ENCODE data around the gene SMCO2. TPM values are rescaled to one million over a fixed set of nuclear protein-coding genes. Genes with fewer than 3 reads are reported as not detected.

The SMCO2 gene
- total and polyA plus RNA-seq, 10 donors = 0.06 to 0.92 (median 0.16) TPM; not detected in 7

DNA sequence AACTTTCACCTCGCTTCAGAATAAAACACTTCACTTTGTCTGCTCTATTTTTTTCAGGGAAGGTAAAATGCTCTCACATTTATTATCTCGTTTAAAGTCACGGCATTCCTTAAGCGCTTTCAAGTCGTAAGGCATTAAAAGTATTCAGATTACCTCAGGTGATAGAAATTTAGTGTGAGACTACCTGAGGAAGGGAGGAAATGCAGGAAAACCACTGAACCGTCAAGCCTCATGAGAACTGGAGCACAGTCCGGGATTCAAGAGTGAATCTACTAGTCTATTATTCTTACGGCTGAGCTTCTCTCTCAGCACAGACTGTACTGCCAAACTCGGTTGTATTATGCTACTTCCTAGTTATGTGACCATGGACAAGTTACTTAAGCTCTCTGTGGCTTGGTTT lies 69.1 kb downstream of the SMCO2 start:
- no peak for DNase-seq
- 67 to 89% (median 79%) methylated on average over 9 of the region's 9 CpGs for WGBS, 5 donors
- H3K27ac ChIP-seq = no peak overlapping the region
- TF ChIP-seq POLR2AphosphoS5 (IDR thresholded peaks at IDR 0.05) = no peak
- no peak for TF ChIP-seq POLR2A (IDR thresholded peaks at IDR 0.05)
- TF ChIP-seq, protein P1, sequence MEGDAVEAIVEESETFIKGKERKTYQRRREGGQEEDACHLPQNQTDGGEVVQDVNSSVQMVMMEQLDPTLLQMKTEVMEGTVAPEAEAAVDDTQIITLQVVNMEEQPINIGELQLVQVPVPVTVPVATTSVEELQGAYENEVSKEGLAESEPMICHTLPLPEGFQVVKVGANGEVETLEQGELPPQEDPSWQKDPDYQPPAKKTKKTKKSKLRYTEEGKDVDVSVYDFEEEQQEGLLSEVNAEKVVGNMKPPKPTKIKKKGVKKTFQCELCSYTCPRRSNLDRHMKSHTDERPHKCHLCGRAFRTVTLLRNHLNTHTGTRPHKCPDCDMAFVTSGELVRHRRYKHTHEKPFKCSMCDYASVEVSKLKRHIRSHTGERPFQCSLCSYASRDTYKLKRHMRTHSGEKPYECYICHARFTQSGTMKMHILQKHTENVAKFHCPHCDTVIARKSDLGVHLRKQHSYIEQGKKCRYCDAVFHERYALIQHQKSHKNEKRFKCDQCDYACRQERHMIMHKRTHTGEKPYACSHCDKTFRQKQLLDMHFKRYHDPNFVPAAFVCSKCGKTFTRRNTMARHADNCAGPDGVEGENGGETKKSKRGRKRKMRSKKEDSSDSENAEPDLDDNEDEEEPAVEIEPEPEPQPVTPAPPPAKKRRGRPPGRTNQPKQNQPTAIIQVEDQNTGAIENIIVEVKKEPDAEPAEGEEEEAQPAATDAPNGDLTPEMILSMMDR (IDR thresholded peaks at IDR 0.05 in 8 of 11, conservative IDR thresholded peaks at IDR 0.05 in 3 of 11) = no peak
- no peaks in the 10 kb centered on the region for H3K36me3 ChIP-seq
- peaks cover 0 to 10% (median 0%) of the 10 kb centered on the region in 7 donors for H3K27me3 ChIP-seq (replicated peaks in 1 of 7)
- intact Hi-C loops (cut with DNase I; ENCODE audit: low total_unique reads) = no loop called here
- H3K9me3 ChIP-seq = no peaks in the 10 kb centered on the region
- peaks cover 0 to 6% (median 0%) of the 10 kb centered on the region in 6 donors for H3K4me1 ChIP-seq
- no peak overlapping the region for H3K4me3 ChIP-seq

GRCh38 chr12:27516625-27517024 lies 70.1 kb downstream of the SMCO2 start:
- no peak for DNase-seq
- WGBS, 5 donors = 66 to 81% (median 69%) methylated on average over 4 of the region's 4 CpGs
- peaks cover 0 to 13% (median 3%) of the 10 kb centered on the region in 6 donors for H3K4me1 ChIP-seq
- no peaks in the 10 kb centered on the region for H3K36me3 ChIP-seq
- no peak overlapping the region for H3K27ac ChIP-seq
- TF ChIP-seq POLR2AphosphoS5 (IDR thresholded peaks at IDR 0.05) (no peak), POLR2A (IDR thresholded peaks at IDR 0.05) (no peak)
- TF ChIP-seq, protein P1 (IDR thresholded peaks at IDR 0.05 in 8 of 11, conservative IDR thresholded peaks at IDR 0.05 in 3 of 11) = no peak
- intact Hi-C loops (cut with DNase I; ENCODE audit: low total_unique reads) = no loop called here
- peaks cover 0 to 10% (median 0%) of the 10 kb centered on the region in 7 donors for H3K27me3 ChIP-seq (replicated peaks in 1 of 7)
- H3K4me3 ChIP-seq = no peak overlapping the region
- H3K9me3 ChIP-seq = no peaks in the 10 kb centered on the region

- intact Hi-C loops (cut with DNase I; ENCODE audit: low total_unique reads) = no loop called here
- Histone ChIP-seq H3K27me3 (replicated peaks in 1 of 7) (peaks cover 0 to 10% (median 0%) of the 10 kb centered on the region in 7 donors), H3K9me3 (no peaks in the 10 kb centered on the region), H3K36me3 (no peaks in the 10 kb centered on the region), H3K4me3 (no peak overlapping the region), H3K4me1 (peaks cover 0 to 13% (median 5%) of the 10 kb centered on the region in 6 donors), H3K27ac (no peak overlapping the region)
- no peak for DNase-seq
- 93 to 98% (median 94%) methylated on average over 3 of the region's 3 CpGs for WGBS, 5 donors
- TF ChIP-seq POLR2AphosphoS5 (IDR thresholded peaks at IDR 0.05) (no peak), POLR2A (IDR thresholded peaks at IDR 0.05) (no peak)
- TF ChIP-seq, protein P1 (IDR thresholded peaks at IDR 0.05 in 8 of 11, conservative IDR thresholded peaks at IDR 0.05 in 3 of 11) = no peak
These were observed 71.0 kb downstream of the SMCO2 start for GRCh38 chr12:27517546-27517945.

DNA sequence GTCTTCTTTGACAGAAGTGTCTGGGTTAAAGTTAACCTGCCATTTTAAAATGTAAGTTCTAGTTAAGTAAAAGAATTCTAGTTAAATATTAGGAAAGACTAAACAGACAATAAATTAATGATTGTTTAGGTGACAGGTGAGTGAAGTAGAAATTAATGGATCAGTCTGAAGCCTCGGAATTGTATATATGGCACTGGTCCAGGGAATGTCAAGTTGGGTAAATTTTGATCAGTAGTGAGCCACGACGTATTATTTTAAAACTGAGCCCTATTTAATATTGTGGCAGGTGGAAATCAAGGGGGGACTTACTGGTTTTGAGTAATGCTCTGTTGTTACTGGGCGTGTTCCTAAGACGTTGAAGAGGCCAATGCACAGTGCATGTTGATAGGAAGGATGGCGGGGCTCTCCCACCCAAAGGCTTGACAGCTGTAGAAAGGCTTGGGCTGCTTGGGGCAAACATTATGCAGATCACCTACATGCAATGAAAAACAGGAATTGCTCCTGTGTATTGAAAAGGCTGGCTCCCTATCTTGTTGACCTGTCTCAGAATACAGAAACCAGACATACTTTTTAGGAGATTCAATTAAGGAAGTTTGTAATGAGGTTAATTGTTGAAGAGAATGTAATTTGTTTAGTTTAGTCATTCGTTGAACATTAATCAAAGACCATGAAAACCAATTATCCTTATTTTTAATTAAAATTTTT lies 71.6 kb downstream of the SMCO2 start:
- Histone ChIP-seq H3K27me3 (replicated peaks in 1 of 7) (peaks cover 0 to 10% (median 0%) of the 10 kb centered on the region in 7 donors), H3K36me3 (no peaks in the 10 kb centered on the region), H3K27ac (no peak overlapping the region), H3K4me3 (no peak overlapping the region), H3K9me3 (no peaks in the 10 kb centered on the region), H3K4me1 (peaks cover 0 to 18% (median 10%) of the 10 kb centered on the region in 6 donors)
- DNase-seq = no peak
- 74 to 91% (median 89%) methylated on average over 7 of the region's 7 CpGs for WGBS, 5 donors
- intact Hi-C loops (cut with DNase I; ENCODE audit: low total_unique reads) = no loop called here
- TF ChIP-seq POLR2A (IDR thresholded peaks at IDR 0.05) (no peak), POLR2AphosphoS5 (IDR thresholded peaks at IDR 0.05) (no peak)
- TF ChIP-seq, protein P1 (IDR thresholded peaks at IDR 0.05 in 8 of 11, conservative IDR thresholded peaks at IDR 0.05 in 3 of 11) = no peak
